Nephron progenitor cell (in vitro differentiated cells): ENCODE measurements around the gene RPAIN.

ENCODE experiments used
- DNase-seq: peaks from one replicate; pipeline ENCODE4 v3.0.0; 2021
- H3K27ac Mint-ChIP-seq: 2 replicates; pipeline ENCODE4 v1.8.0; 2021; ENCODE audit warnings: mild to moderate bottlenecking, moderate library complexity, mixed read lengths
- H3K27me3 Mint-ChIP-seq: 2 replicates; pipeline ENCODE4 v1.8.0; 2021; ENCODE audit warnings: mild to moderate bottlenecking, low read depth, mixed read lengths; ENCODE audit not compliant: poor library complexity
- H3K36me3 Mint-ChIP-seq: 2 replicates; pipeline ENCODE4 v1.8.0; 2021; ENCODE audit warnings: low read depth, mixed read lengths
- H3K4me1 Mint-ChIP-seq: 2 replicates; pipeline ENCODE4 v1.8.0; 2021; ENCODE audit warnings: mixed read lengths
- H3K4me3 Mint-ChIP-seq: 2 replicates; pipeline ENCODE4 v1.8.0; 2021; ENCODE audit warnings: mild to moderate bottlenecking, moderate library complexity, mixed read lengths
- H3K9me3 Mint-ChIP-seq: 2 replicates; pipeline ENCODE4 v1.8.0; 2021; ENCODE audit warnings: mild to moderate bottlenecking, moderate library complexity, mixed read lengths
- CTCF ChIP-seq: fragments of 200-600 bp; sonication (generic); IDR thresholded peaks from 2 replicates; pipeline ENCODE4 v1.5.0; 2021; ENCODE audit warnings: antibody characterized with exemption

Gene RPAIN

GRCh38 chr17:5380491-5381135 lies 39.4 kb upstream of the RPAIN start:
- Mint-ChIP-seq H3K9me3 (no peaks in the 10 kb centered on the region), H3K27me3 (peaks cover 6% of the 10 kb centered on the region), H3K4me3 (no peak overlapping the region), H3K36me3 (peaks cover 67% of the 10 kb centered on the region), H3K4me1 (no peaks in the 10 kb centered on the region), H3K27ac (peak overlapping the region; percentile 96)
- no peak for DNase-seq
- TF ChIP-seq CTCF = no peak

GRCh38 chr17:5381542-5381941 lies 38.4 kb upstream of the RPAIN start:
- Mint-ChIP-seq H3K27ac (peak overlapping the region; percentile 94), H3K9me3 (no peaks in the 10 kb centered on the region), H3K36me3 (peaks cover 62% of the 10 kb centered on the region), H3K4me1 (no peaks in the 10 kb centered on the region), H3K27me3 (peaks cover 6% of the 10 kb centered on the region), H3K4me3 (no peak overlapping the region)
- TF ChIP-seq CTCF = no peak
- DNase-seq = no peak

- H3K27me3 Mint-ChIP-seq = peaks cover 3% of the 10 kb centered on the region
- H3K27ac Mint-ChIP-seq = no peak overlapping the region
- DNase-seq = no peak
- H3K4me3 Mint-ChIP-seq = no peak overlapping the region
- H3K36me3 Mint-ChIP-seq = peaks cover 72% of the 10 kb centered on the region
- no peak for TF ChIP-seq CTCF
- H3K9me3 Mint-ChIP-seq = no peaks in the 10 kb centered on the region
- no peaks in the 10 kb centered on the region for H3K4me1 Mint-ChIP-seq
These were observed 28.3 kb upstream of the RPAIN start for GRCh38 chr17:5391678-5392077.

- Mint-ChIP-seq H3K36me3 (peaks cover 75% of the 10 kb centered on the region), H3K4me1 (no peaks in the 10 kb centered on the region)
- TF ChIP-seq CTCF = no peak
These were observed 23.4 kb upstream of the RPAIN start for GRCh38 chr17:5396612-5397011.

GRCh38 chr17:5399767-5400166 lies 20.2 kb upstream of the RPAIN start:
- Mint-ChIP-seq H3K9me3 (no peaks in the 10 kb centered on the region), H3K36me3 (peaks cover 68% of the 10 kb centered on the region), H3K4me3 (no peak overlapping the region), H3K27me3 (no peaks in the 10 kb centered on the region), H3K4me1 (no peaks in the 10 kb centered on the region), H3K27ac (no peak overlapping the region)
- no peak for DNase-seq
- no peak for TF ChIP-seq CTCF

More at GRCh38 chr17:5396612-5397011, 23.4 kb upstream of the RPAIN start:
- peaks cover 3% of the 10 kb centered on the region for H3K27me3 Mint-ChIP-seq
- DNase-seq = no peak
- no peak overlapping the region for H3K27ac Mint-ChIP-seq
- H3K9me3 Mint-ChIP-seq = no peaks in the 10 kb centered on the region
- no peak overlapping the region for H3K4me3 Mint-ChIP-seq

- Mint-ChIP-seq H3K9me3 (no peaks in the 10 kb centered on the region), H3K36me3 (peaks cover 32% of the 10 kb centered on the region), H3K4me3 (no peak overlapping the region), H3K27me3 (no peaks in the 10 kb centered on the region), H3K4me1 (no peaks in the 10 kb centered on the region), H3K27ac (no peak overlapping the region)
- no peak for DNase-seq
- TF ChIP-seq CTCF = no peak
These were observed 14.6 kb upstream of the RPAIN start for GRCh38 chr17:5405400-5405799.
